ENCODE measurements around the gene SHTN1. TPM values are rescaled to one million over a fixed set of nuclear protein-coding genes. Genes with fewer than 3 reads are reported as not detected.

Gene SHTN1
- total RNA-seq, 1 experiment from 2014 or later: 67.8 TPM

DNA sequence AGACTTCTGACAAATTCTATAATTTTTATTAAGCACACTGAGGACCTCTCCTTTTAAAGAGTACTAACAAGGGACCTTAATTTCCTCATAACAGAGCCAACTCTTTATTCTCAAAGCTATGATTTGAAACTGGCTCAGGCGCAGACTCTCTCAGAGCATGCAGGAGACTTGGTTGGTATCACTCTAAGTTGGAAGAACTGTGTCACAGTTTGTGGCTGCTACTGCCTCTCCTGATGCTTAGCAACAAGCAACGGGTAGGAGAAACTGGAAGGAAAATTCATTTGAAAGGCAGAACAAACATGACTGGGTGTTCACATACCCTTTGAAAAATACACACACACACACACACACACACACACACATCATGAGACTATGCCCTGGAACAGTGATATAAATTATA lies 122.3 kb downstream of the SHTN1 start:
- Histone ChIP-seq H3K27ac (ENCODE audit: low read length) (no peak overlapping the region), H3K27me3 (ENCODE audit: control insufficient read depth, insufficient read depth, low read length) (no peaks in the 10 kb centered on the region), H3K9me3 (ENCODE audit: control insufficient read depth, insufficient read depth, low read depth, low read length) (no peaks in the 10 kb centered on the region), H3K4me3 (ENCODE audit: low read depth in 2 of 2, low read length in 2 of 2) (no peak overlapping the region), H3K36me3 (ENCODE audit: control insufficient read depth, insufficient read depth, low read length) (peaks cover 13% of the 10 kb centered on the region), H3K4me1 (ENCODE audit: control insufficient read depth, insufficient read depth, low read length) (peaks cover 3% of the 10 kb centered on the region)
- no peak for TF ChIP-seq SIN3A (IDR thresholded peaks at IDR 0.05; ENCODE audit: borderline replicate concordance, insufficient read depth, low read depth, low read length)
- TF ChIP-seq, protein P1, sequence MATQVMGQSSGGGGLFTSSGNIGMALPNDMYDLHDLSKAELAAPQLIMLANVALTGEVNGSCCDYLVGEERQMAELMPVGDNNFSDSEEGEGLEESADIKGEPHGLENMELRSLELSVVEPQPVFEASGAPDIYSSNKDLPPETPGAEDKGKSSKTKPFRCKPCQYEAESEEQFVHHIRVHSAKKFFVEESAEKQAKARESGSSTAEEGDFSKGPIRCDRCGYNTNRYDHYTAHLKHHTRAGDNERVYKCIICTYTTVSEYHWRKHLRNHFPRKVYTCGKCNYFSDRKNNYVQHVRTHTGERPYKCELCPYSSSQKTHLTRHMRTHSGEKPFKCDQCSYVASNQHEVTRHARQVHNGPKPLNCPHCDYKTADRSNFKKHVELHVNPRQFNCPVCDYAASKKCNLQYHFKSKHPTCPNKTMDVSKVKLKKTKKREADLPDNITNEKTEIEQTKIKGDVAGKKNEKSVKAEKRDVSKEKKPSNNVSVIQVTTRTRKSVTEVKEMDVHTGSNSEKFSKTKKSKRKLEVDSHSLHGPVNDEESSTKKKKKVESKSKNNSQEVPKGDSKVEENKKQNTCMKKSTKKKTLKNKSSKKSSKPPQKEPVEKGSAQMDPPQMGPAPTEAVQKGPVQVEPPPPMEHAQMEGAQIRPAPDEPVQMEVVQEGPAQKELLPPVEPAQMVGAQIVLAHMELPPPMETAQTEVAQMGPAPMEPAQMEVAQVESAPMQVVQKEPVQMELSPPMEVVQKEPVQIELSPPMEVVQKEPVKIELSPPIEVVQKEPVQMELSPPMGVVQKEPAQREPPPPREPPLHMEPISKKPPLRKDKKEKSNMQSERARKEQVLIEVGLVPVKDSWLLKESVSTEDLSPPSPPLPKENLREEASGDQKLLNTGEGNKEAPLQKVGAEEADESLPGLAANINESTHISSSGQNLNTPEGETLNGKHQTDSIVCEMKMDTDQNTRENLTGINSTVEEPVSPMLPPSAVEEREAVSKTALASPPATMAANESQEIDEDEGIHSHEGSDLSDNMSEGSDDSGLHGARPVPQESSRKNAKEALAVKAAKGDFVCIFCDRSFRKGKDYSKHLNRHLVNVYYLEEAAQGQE (IDR thresholded peaks at IDR 0.05; ENCODE audit: insufficient read depth in 1 of 2, low read depth in 2 of 2, low read length in 1 of 2): no peak
- TF ChIP-seq POLR2AphosphoS5 (IDR thresholded peaks at IDR 0.05; ENCODE audit: low read depth, low read length): no peak
- TF ChIP-seq, protein P2, sequence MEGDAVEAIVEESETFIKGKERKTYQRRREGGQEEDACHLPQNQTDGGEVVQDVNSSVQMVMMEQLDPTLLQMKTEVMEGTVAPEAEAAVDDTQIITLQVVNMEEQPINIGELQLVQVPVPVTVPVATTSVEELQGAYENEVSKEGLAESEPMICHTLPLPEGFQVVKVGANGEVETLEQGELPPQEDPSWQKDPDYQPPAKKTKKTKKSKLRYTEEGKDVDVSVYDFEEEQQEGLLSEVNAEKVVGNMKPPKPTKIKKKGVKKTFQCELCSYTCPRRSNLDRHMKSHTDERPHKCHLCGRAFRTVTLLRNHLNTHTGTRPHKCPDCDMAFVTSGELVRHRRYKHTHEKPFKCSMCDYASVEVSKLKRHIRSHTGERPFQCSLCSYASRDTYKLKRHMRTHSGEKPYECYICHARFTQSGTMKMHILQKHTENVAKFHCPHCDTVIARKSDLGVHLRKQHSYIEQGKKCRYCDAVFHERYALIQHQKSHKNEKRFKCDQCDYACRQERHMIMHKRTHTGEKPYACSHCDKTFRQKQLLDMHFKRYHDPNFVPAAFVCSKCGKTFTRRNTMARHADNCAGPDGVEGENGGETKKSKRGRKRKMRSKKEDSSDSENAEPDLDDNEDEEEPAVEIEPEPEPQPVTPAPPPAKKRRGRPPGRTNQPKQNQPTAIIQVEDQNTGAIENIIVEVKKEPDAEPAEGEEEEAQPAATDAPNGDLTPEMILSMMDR (IDR thresholded peaks at IDR 0.05): no peak
- no peak for TF ChIP-seq TCF7L2 (IDR thresholded peaks at IDR 0.05; ENCODE audit: low read depth, low read length)
- POLR2A ChIA-PET: no interaction called here
- in situ Hi-C loops (cut with HindIII; ENCODE audit: low pct_unique_long_range_greater_than_20kb, low sequenced_read_pairs) (no loop called here), intact Hi-C loops (cut with micrococcal nuclease; ENCODE audit: unreplicated experiment) (no loop called here)
- ATAC-seq (no peak), DNase-seq (ENCODE audit: low read depth, low spot score) (no peak)
- no TSS peak for BruUV-seq (replicated peaks)
- CTCF ChIA-PET: no interaction called here

DNA sequence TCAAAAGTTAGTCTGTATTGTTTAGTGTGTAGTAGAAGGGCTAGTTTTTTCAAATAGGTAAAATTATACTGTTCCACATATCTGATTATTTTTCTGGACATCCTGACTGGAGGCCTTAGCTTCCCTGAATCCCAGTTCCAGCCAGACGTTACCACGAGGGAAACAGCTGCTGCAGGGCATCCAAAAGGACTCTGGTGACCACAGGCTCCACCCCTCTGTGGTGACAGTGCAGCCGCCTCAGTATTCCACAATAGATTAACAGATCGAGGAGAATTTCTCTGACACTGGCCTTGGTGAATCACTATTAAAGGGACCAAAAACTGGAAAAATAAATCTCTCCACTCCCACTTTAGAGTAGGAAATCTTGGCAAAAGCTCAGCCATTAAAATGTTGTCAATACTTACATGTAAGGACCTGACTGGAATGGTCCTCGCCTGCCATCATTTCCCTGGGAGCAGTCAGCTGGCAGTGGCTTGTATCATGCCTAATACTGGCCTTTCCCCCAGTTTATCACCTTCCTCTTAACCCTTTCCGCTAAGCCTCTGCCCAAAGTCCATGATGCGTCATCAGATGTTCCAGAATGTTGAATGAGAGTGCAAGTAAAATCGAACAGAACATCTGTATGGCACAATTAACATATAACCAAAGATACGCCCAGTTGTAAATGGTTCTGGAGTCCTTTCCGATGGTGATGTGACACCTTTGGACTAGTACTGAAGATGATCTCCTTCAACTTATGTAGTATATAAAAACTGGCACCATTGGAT lies 124.1 kb downstream of the SHTN1 start:
- in situ Hi-C loops (cut with HindIII; ENCODE audit: low pct_unique_long_range_greater_than_20kb, low sequenced_read_pairs) (no loop called here), intact Hi-C loops (cut with micrococcal nuclease; ENCODE audit: unreplicated experiment) (no loop called here)
- H3K27ac ChIP-seq (ENCODE audit: low read length): no peak overlapping the region
- ChIA-PET POLR2A (interaction anchor here (0.5 kb wide), 2 partner anchors 9 to 24 kb away, joined by 3 read pairs; no protein-coding TSS in a partner anchor), CTCF (no interaction called here)
- no TSS peak for BruUV-seq (replicated peaks)
- TF ChIP-seq, protein P1 (IDR thresholded peaks at IDR 0.05; ENCODE audit: insufficient read depth in 1 of 2, low read depth in 2 of 2, low read length in 1 of 2): no peak
- TF ChIP-seq TCF7L2 (IDR thresholded peaks at IDR 0.05; ENCODE audit: low read depth, low read length) (no peak), SIN3A (IDR thresholded peaks at IDR 0.05; ENCODE audit: borderline replicate concordance, insufficient read depth, low read depth, low read length) (no peak), POLR2AphosphoS5 (IDR thresholded peaks at IDR 0.05; ENCODE audit: low read depth, low read length) (no peak)
- TF ChIP-seq, protein P2 (IDR thresholded peaks at IDR 0.05): no peak
- no peaks in the 10 kb centered on the region for H3K9me3 ChIP-seq (ENCODE audit: control insufficient read depth, insufficient read depth, low read depth, low read length)
- no peaks in the 10 kb centered on the region for H3K27me3 ChIP-seq (ENCODE audit: control insufficient read depth, insufficient read depth, low read length)
- H3K4me3 ChIP-seq (ENCODE audit: low read depth in 2 of 2, low read length in 2 of 2): no peak overlapping the region
- peaks cover 11% of the 10 kb centered on the region for H3K36me3 ChIP-seq (ENCODE audit: control insufficient read depth, insufficient read depth, low read length)
- no peak for ATAC-seq
- no peak for DNase-seq (ENCODE audit: low read depth, low spot score)
- no peaks in the 10 kb centered on the region for H3K4me1 ChIP-seq (ENCODE audit: control insufficient read depth, insufficient read depth, low read length)
